Effector CD4-positive, alpha-beta T cell (primary cell): Measurements from ENCODE around the gene MRPL32.

ENCODE experiments used
- DNase-seq: peaks from one replicate; pipeline ENCODE4 v3.0.0-alpha.2; 2020

MRPL32 gene

DNA sequence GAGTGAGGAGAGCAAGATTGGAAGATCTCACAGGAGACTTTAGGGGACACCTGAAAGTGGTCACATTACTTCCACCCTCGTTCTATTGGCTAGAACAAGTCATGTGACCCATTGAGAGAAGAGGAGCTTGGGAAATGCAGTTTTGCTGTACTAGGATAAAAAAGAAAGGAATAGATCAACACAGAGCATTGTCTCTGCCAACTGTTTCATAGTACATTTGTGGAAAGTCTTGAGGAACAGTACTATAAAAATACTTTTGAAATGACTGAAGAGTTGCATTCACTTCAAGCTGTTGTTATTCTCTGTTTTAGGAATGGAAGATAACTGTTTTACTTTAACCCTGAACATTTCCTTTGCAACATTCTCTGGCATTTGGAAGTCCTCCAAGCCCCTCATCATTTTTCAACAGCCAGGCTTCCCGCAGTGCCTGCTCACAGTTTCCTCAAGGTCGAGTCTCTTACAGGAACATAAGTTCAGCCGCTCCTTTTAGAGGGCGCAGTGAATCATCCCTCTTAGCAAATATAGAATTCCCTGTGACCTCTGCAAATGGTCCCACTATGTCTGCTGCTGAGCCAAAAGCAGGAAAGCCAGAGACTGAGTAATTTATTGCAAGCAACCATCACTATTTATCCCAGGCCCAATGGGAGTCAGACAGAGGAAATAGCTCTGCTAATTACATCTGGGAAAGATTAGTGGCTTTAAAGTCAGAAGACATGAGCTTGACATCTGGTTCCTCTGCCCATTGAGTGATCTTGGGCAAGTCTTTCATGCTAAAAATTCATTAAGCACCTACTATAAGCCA is 40.7 kb downstream of the MRPL32 start:
- DNase-seq = no peak

DNA sequence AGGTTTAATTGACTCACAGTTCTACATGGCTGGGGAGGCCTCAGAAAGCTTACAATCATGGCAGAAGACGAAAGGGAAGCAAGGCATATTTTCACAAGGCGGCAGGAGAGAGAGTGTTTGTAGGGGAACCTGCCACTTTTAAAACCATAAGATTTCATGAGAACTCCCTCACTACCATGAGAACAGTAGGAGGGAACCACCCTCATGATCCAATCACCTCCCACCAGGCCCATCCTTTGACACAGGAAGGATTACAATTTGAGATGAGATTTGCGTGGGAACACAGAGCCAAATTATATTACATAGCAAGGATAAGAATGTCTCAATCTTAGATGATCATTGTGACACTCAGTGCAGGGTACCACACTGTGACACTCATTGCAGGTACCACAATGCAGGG is 44.2 kb downstream of the MRPL32 start:
- no peak for DNase-seq

GRCh38 chr7:42978496-42978895 is 46.3 kb downstream of the MRPL32 start:
- no peak for DNase-seq

GRCh38 chr7:42980084-42980483 is 47.9 kb downstream of the MRPL32 start:
- no peak for DNase-seq

- DNase-seq = no peak
These were observed 48.3 kb downstream of the MRPL32 start for GRCh38 chr7:42980514-42980913.

DNA sequence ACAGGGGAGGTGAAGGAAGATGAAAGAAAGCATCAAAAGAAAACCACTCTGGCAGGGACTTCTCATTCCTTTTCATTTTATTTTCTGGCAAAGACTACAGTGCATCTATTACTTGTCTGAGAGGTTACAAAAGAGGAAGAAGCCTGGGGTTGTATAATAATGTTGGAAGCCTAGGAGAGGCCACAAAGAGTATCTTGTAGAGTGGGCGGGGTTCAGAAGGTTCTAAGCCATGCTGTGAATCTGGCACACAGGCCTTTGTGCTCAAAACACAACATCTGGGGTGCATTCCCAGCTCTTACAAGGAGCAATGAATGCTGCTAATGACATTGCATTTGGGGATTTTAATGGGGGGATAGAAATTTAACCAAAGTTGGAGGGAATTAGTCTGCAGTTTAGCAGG is 49.4 kb downstream of the MRPL32 start:
- no peak for DNase-seq

- no peak for DNase-seq
These were observed 50.5 kb downstream of the MRPL32 start for GRCh38 chr7:42982604-42983115.

GRCh38 chr7:42984137-42984536 is 52.0 kb downstream of the MRPL32 start:
- no peak for DNase-seq

GRCh38 chr7:42986213-42986612 is 54.0 kb downstream of the MRPL32 start:
- DNase-seq = no peak

GRCh38 chr7:42986781-42987248 is 54.6 kb downstream of the MRPL32 start:
- DNase-seq = no peak
